EH (cell line): Measurements from ENCODE around the gene TMEM86B.

Source experiments
- DNase-seq: peaks from one replicate; pipeline ENCODE4 v3.0.0-alpha.2; 2015; ENCODE audit warnings: low read depth

Gene TMEM86B

DNA sequence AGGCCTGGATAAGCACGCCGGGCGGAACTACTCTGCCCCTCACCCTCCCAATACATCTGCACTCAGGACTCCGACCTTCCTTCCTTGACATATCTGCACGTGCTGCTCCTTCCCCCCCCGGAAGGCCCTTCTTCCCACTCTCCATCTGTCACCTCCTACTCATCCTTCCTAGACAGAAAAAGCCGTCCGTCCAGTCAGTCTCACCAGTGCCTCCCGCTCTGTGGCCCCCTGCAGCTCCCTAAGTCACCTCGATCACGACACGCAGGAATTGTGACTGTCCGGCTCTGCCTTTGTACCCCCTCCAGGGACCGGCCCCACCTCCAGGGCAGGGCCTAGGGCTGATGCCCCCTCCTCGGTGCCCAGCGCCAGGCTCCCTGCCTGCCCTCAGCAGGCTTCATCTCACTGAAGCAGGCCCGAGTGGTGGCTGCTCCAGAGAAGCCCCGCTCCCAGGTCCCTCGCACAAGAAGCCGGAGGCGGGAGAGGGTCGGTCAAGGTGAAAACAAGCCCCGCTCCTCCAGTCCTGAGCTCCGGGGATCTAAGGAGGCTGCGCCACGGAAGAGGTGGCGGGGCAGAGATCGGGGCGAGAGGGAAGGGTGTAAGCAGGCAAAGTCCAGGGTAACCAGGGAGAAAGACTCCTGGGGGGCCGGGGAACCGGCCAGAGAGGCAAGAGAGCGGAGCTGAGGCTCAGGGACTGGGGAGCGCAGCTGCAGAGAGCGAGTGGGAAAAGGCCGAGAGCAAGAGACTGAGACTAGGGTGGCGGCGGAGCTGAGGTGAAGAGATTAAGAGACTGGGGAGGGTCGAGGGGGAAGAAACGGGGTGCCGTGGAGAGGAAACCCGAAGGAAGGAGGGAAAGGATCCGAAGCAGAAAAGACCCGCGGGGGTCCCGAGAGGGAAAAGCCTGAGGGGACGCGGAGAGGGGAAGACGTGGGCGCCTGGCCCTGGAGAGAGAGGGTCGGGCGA, 29.2 kb upstream of the TMEM86B start:
- peak; percentile 39 for DNase-seq

DNA sequence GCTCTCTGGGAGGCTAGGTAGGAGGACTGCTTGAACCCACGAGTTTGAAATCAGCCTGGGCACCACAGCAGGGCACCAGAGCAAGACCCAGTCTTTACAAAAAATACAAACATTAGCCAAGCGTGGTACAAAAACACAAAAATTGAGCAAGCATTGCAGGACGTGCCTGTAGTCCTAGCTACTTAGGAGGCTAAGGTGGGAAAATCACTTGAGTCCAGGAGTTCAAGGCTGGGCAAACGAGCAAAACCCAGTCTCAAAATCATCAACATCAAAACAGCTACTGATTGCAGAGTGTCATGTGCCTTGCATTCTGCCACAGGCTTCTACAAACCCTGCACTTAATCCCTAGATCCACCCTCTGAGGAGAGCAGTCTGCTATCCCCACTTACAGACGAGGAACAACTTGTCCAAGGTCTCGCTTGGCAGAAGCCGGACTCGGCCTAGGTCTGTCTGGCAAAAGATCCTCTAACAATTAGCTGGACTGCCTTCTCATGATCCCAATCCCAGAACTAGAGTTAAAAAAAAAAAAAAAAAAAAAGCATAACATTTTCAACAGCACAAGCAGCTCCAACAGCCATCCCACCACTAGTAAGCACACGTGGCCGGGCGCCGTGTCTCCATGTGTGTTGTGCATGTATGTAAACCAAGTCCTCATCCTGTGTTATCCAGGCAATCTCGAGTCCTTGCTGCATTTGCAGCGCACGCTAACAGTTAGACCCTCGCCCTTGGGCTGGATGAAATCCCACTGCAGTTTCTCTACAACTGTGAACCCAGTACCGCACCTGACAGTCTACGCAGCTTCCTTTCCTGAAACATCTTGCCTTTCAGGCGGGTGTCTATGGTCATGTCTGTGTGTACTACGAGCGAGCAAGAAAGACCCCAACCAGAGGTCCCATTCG, 28.2 kb upstream of the TMEM86B start:
- DNase-seq: no peak

DNA sequence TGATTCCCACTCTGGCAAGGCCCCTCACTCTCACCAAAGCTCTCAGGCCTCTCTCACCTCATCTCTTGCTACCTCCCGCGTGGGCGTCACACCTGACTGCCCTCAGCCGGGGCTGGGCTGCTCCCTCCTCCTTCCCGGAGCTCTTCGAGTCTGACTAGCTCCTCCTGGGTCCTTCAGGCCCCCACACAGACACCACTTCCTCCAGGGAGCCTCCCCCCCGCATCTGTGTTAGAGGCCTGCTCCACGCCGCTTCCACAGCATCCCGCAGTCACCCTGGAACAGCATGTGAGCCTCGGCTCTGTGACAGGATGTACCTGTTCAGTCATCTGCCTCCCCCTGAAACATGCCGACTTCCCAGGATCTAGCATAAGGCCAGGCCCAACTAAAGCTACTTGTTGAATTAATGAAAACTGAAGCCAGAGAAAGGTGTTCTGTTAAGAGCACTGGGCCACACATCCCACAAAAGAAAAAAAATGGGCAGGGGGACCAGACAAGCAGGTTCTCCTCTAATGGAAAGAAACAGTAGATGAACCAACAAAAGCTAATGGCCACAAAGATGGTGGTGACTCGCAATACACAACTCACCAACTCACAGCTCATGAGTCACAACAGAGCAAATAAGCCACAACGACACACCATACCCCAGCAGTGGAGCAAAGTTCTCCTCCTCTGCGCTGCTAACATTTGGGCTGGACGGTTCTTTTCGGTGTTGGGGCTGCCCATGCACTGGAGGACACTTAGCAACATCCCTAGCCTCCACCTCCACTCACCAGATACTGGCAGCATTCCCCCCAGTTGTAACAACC, 27.3 kb upstream of the TMEM86B start:
- peak; percentile 36 for DNase-seq

DNA sequence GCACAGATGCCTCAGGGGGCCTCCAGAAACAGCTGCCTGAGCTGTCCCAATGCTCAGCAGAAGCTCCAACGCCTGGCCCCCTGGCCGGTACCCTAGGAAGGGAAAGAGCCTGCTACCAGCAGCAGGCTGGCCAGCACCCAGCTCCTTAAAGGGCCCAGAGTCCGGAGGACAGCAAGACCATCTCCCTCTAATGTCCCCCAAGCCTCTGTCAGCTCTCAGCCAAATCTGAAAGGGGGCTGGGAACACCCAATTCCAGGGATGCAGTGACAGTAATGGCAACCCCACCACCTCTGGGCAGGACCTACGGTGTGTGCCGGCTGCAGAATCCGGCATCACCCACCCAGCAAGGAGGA, 26.0 kb upstream of the TMEM86B start:
- DNase-seq: no peak

DNA sequence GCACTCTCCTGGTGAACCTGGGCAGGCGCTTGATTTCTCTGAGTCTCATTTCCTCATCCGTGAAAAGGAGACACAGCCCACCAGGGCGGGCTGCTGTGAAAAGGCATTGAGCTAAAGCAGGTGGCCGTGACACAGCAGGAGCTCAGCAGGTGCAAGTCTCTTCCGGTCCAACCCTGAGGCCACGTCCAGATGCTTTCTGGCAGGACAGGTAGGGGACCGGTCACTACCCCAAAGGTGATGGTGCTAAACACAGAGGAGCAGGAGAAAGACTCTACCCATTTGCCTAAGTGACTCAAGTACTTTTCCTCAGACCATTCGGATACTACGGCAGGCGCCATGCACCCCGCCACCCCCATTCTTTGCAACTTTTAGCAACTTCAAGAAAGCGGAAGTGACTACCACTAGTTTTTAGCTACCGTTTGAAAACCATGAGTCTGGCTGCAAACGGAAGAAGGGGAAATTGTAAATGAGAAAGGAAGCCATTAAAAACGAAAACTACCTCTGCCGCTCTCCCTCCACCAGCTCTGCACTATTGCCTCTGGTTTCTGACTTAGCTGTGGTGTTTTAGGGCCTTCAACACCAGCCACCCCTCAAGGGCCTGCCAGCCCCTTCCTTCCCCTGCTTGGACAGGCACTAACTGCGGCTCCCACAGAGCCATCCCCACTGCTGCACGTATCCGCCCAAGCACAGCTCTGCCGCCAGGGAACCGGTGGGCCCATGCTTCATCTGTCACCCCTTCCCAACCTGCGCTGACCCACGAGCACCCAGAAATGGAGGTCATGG, 25.5 kb upstream of the TMEM86B start:
- DNase-seq: no peak

DNA sequence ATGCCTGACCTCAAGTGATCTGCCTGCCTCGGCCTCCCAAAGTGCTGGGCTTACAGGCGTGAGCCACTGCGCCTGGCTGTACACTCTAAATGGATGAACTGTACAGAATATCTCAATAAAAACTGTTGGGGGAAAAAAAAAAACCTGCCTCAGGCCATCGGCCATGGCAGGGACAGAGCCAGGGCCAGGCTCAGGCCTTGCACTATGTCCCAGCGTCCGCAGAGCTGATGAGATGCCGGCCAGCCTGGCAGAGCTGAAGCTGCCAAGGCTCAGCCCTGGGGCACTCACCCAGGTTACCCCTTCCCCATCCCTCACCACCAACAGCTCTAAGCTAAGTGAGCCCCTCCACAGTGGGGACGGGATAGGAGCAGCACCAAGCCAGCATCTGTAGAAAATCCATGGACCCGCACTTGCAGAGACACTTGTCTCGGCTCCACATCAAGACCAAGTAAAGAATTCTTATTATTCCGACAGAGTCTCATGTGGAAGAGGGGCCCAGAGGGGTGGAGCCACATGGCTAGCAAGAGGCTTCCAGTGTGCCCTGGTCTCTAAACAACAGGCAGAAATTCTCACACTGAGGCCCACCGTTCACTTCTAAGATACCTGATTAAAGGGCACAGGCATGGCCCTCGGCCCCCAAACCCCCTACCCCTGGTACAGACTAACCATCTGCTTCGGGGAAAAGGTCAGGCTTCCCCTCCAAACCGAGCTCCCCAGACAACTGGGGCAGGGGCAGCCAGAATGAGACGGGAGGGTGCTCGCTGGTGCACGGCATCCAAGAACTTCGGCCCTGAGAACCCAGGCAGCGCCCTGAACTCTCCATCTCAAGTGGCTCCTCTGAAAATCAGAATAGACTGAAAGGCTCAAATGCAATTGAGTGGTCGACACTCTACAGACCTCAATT, 24.4 kb upstream of the TMEM86B start:
- DNase-seq: no peak

DNA sequence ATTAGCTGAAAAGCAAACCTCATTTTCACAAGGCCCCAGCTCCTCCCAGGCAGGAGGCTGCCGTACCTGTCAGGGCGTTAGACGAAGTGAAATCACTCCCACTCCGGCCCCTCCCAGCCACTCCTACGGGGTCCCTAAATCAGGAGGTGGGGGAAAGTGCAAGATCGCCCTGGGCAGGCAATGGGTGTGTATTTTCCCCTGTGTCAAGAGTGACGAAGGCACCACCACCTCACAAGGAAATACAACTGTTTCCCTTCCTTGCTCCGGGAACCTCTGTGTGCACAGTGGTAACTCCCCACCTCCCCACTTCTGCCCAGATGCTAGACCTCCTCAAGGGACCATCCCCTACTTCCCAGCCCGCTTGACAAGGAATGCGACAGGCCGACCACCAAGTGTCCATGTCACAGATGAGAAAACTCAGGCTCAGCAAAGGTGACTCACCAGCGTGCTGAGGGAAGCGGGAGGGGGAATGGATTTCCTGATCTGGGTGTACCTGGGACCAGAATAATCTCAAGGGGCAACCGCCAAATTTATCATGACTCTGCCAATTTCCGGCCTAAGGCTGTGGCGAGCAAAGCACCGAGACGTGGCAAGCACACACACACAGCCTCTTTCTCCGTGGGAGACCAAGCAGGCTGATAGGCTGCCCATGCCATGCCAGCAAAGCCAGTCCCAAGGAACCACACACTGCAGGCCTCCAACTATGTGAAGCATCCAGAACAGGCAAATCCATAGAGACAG, 22.9 kb upstream of the TMEM86B start:
- no peak for DNase-seq

DNA sequence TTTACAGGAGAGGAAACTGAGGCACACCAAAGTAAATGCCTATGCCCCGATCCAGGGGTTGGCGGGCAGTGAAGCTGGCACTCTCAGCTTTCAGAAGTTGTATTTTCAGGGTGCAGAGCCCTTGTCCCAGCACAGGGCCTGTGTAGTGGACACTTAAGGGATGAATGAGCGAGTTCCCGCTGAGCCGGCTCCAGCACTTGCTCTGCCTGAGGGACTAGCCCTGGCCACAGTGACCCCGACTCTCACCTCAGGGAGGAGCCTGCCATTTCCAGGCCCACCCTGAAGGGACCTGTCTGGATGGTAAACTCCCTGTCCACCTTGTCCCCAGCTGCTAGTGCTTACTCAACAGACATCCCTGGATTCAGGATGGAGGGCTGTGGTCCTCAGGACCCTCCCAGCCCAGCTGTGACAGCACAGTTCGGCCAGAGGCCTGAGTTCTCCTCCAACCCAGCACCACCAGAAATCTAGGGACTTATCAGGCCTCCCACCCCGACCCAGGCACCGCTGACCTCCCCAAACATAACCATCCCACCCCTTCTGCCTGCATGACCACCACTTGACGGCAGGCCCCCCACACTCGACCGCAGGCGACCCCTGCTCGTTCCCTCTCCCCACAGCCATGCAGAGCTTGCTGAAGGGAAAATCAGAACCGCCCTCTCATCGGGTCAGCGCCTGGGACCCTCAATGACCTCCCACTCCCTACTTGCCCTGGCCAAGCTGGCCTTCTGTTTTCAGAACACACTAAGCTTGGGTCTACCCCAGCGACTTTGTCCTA, 21.9 kb upstream of the TMEM86B start:
- DNase-seq: no peak

DNA sequence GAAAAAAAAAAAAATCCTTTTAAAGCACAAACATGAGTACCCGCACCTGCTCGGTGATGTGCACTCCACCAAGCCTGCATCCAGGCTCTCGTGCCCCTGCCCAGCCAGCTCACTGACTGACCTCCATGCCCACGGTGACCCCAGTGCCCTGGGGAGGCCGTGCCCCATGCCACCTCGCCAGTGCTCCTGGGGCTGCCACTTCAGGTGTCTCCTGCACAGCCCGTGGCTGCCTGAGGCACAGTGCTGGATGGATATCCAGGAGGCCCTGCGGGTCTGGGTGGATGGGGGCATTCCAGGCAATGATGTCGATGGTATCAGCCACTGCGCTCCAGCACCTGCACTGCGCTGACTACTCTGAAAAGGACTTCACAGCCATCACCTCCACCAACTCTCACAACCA, 21.3 kb upstream of the TMEM86B start:
- no peak for DNase-seq

DNA sequence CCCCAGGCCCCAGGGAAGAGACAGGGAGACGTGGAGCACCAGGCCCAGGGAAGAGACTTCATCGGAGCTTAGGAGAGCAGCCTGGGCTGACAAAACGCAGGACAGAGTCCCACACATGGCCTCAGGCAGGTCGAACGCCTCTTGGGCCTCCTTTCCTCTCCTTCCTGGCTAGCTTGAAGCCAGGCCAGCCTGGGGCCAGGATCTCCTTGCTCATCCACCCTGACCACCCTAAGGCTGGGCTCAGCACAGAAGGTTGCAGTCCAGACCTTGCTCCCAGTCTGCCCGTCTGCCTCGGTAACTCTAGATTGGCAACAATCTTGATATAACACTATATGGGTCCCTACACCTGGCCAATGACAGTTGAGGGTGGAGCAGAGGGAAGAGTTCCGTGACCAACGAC, 20.1 kb upstream of the TMEM86B start:
- no peak for DNase-seq

DNA sequence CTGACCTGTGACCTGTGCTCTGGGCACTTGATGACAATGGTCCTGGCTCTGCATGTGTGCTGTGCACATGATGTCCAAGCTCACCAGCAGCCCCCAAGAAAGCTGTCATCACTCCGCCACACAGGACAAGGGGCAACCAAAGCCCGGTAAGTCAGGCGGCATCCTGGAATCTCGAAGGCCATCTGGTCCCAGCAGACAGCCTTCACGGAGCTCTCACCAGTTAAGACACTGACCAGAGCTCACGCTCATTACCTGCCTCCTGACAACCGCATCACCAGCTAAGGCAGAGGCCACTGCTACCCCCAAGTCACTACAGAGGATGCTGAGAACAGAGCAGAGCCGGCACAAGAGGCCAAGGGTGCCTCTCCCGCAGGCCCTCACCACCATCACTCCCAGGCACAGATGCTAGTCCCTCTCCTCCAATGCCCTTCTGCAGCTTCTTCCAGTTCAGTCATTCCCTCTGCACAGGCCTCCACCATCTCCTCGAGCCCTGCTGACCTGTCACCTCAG, 19.7 kb upstream of the TMEM86B start:
- DNase-seq: no peak

DNA sequence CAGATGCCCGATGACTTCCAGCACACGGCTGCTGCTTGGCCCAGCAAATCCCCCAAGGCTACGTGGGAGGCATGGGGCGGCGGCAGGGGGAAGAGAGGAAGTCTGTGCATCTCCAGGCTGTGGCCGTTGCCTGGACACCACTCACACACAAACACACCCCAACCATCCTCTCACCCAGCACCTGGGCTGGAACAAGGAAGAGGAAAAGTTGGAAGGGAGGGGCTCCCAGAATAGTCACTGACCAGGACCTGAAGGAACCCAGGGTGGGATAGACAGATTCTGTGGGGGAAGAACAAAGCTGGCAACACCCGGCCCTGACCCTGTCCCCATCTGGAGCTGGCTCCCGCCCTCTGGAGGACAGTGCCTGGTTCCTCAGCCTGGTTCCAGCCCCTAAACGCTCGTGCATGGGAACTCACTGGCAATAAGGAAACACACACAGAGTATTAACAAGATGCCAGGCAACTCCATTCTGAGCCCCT, 19.1 kb upstream of the TMEM86B start:
- peak; percentile 65 for DNase-seq

DNA sequence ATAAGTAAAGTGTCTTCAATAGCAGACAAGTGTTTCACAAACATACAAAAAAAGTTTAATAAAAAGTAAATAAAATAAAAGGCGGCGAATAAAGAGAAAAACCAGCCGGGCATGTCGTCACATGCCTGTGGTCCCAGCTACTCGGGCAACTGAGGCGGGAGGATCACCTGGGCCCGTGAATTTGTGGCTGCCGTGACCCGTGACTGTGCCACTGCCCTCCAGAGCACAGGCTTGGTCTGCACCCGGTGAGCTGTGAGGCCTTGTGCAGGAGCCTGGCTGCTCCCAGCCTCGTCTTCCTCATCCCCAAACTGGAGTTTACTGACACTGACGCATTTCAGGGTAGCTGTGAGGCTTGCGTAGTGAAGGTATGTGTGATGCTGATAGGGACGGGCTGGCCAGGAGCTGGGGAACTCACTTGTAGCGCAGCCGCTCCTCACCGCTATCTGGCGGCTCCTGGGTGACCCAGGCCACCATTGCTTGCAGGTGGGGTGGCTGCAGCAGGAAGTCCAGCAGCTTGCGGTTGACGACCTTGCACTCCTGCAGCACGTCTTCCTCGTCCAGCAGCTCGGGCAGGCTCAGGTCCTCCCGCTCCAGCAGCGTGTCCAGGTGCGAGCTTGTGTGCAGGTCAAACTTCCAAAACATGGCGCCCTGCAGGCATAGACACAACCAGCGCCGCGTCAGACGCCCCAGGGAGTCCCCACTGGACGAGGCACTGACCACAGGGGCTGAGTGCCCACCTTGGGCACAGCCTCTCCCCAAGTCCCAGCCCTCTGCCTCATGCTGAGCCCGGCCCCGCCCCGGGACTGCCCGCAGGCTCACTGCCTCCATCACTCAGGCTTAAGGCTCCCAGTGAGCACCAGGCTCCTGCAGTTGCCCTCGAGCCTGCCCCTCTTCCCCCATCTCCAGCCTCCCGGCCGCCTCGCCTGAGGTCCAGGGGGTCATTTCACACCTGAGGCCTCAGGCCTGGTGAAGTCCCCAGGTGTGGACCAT, 18.2 kb upstream of the TMEM86B start:
- no peak for DNase-seq

DNA sequence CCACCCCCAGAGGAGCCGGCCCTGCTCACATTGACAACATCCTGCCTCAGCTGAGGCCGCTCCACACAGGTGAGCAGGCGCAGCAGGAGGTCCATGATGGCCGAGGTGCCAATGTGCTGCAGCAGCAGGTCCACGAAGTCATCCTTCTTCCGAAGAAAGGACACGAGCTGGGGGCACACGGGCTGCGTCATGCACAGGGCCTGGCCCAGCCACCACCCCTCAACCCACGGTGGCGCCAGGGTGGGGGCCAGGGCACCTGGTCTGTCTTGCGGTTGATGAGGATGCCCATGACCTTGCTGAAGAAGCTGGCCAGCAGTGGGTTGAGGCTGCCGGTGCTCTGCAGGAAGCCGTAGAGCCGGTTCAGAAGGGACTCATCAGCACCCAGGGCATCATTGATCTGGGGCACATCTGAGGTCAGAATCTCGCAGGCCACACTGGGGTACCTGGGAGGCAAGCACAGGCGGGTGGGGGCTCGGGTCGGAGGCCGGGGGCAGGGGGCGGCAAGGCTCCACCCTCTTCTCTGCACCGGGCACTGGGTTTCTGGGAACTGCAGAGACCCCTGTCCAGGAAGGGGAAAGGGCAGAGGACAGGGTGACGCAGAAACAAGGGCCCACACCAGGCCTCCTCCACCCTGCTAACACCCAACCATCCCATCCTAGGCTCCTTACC, 16.8 kb upstream of the TMEM86B start:
- no peak for DNase-seq

DNA sequence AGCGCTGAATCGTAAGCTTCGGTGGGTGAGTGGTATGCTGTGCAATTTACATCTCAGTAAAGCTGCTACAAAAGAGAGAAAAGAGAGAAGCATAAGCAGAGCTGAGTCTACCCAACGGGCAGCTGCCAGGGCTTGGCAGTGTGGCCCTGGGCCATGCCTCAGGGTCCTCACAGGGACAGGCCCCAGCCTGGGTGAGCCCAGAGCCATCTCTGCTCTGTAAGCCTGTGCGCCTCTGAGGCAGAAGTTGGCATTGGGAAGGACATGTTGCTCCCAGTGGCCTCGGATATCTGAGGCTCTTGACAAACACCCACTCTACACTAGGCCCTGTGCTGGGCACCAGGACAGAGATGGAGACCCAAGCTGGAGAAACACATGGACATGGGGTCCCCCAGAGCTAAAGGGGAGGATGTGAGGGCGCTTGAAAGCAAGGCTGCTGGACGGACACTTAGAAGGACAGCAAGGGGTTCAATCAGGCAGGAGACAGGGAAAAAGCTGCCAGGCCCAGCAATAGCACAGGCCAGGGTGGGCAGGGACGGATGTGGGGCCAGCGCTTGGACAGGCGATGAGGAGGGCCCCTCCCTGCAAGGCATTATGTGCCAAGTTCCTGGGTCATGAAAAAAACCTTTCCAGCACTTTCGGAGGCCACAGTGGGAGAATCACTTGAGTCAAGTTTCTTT, 15.6 kb upstream of the TMEM86B start:
- no peak for DNase-seq

DNA sequence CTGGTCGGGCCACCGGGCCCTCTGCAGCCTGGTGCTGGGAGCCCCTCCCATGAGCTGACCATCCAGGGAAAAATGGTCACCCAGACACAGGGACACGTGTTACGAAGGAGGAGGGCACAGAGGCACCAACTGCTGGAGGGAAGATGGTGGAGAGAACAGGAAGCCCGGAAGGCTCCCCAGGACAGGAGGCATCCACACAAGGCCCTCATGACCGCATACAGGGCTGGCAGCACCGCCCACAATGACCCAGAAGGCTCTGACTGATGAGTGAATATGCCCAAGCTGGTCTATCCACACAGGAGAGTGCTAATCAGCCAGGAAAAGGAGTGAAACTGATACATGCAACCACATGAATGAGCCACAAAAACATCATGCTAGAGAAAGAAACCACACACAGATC, 14.0 kb upstream of the TMEM86B start:
- DNase-seq: no peak
